ENCODE measurements around the gene RDH11. TPM values are rescaled to one million over a fixed set of nuclear protein-coding genes. Genes with fewer than 3 reads are reported as not detected.

RDH11 gene
- polyA plus RNA-seq, 1 donor (not counting 4 experiments of a cell fraction or from before 2014, with no cell fraction given) = 202 TPM

DNA sequence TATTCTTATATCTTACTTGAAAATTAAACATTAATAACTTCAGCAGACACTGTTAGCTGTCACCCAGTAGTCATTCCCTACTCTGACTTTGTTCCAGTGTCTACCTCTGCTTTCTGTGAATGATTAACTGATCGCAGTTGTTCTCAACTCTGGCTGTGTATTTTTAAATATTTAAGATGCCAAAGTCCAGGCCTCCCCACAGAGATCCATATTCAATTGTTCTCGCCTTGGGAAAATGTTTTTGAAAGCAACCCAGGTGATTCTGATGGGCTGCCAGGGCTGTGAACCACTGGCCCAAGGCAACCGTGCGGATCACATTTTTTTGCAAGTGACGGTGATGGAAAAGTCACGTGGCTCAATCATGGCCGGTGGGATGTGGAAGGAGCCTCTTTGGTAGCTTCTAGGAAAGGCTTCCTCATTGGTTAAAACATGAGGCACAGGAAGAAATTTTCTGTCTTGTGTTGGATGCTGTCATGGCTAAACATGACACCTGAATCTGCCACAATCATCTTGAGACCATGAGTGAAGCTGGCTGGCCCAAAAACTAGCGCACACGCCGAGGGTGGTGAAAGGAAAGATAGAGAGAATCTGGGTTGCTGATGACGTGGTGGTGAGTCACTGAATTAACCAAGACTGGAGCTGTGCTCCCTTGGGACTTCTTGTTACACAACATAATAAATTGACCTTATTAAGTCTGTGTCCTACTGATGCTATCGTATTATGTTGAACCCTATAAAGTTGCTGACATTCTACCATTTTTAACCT is 43.4 kb upstream of the RDH11 start:
- Histone ChIP-seq H3K27ac (ENCODE audit: control insufficient read depth, insufficient read depth, low read length) (no peak overlapping the region), H3K9me1 (ENCODE audit: control insufficient read depth, extremely low read depth, insufficient read depth, low read length) (peaks cover 2% of the 10 kb centered on the region), H3K4me1 (ENCODE audit: control insufficient read depth, extremely low read depth, insufficient read depth, low read length) (peaks cover 6% of the 10 kb centered on the region), H3K79me2 (ENCODE audit: control insufficient read depth, insufficient read depth, low read length) (no peaks in the 10 kb centered on the region), H3K36me3 (ENCODE audit: control insufficient read depth in 2 of 2, extremely low read depth in 1 of 2, insufficient read depth in 2 of 2, low read length in 2 of 2) (no peaks in the 10 kb centered on the region), H3K4me3 (ENCODE audit: control insufficient read depth in 2 of 3, extremely low read depth in 1 of 3, insufficient read depth in 2 of 3, low read depth in 1 of 3, low read length in 3 of 3) (no peak overlapping the region), H4K20me1 (ENCODE audit: control insufficient read depth, extremely low read depth, insufficient read depth, low read length) (no peaks in the 10 kb centered on the region), H3K27me3 (ENCODE audit: control insufficient read depth, extremely low read depth, insufficient read depth, low read length) (no peaks in the 10 kb centered on the region), H3K4me2 (ENCODE audit: control insufficient read depth, extremely low read depth, insufficient read depth, low read depth, low read length) (no peak overlapping the region), H3K9me3 (ENCODE audit: control insufficient read depth, low read depth, low read length) (no peaks in the 10 kb centered on the region), H3K9ac (ENCODE audit: control insufficient read depth, extremely low read depth, insufficient read depth, low read length) (no peak overlapping the region), H2AFZ (ENCODE audit: control insufficient read depth, low read length) (no peak overlapping the region)
- peak; percentile 40 for DNase-seq (ENCODE audit: low read depth, low spot score)
- FAIRE-seq = peak; percentile 86
- TF ChIP-seq EZH2 (IDR thresholded peaks at IDR 0.05; ENCODE audit: low read length) = no peak
- TF ChIP-seq, protein P1, sequence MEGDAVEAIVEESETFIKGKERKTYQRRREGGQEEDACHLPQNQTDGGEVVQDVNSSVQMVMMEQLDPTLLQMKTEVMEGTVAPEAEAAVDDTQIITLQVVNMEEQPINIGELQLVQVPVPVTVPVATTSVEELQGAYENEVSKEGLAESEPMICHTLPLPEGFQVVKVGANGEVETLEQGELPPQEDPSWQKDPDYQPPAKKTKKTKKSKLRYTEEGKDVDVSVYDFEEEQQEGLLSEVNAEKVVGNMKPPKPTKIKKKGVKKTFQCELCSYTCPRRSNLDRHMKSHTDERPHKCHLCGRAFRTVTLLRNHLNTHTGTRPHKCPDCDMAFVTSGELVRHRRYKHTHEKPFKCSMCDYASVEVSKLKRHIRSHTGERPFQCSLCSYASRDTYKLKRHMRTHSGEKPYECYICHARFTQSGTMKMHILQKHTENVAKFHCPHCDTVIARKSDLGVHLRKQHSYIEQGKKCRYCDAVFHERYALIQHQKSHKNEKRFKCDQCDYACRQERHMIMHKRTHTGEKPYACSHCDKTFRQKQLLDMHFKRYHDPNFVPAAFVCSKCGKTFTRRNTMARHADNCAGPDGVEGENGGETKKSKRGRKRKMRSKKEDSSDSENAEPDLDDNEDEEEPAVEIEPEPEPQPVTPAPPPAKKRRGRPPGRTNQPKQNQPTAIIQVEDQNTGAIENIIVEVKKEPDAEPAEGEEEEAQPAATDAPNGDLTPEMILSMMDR (optimal IDR thresholded peaks at IDR 0.05 in 1 of 3, IDR thresholded peaks at IDR 0.05 in 1 of 3, conservative IDR thresholded peaks at IDR 0.05 in 1 of 3; ENCODE audit: extremely low read depth in 1 of 3, insufficient read depth in 2 of 3, low read length in 3 of 3) = no peak
- dilution Hi-C loops (cut with MboI; ENCODE audit: extremely low pct_ligation_motif_present, low sequenced_read_pairs) = no loop called here

DNA sequence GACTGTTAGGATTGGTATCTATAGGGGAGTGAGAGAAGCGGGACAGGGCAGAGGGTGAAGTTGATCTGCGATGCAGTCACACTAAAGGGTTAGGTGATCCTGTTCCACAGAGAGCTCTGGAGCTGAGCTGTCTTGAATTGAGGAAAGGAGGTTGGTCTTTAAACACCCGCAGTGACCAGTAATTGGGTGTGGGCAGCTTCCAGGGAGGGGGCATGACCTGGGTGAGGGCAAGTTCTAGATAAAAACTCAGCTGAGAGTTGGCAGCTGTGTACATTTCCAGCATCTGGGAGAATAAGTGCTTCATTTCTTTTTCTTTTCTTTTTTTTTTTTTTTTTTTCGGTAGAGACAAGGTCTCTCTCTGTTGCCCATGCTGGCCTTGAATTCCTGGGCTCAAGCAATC is 41.2 kb upstream of the RDH11 start:
- H3K4me1 ChIP-seq (ENCODE audit: control insufficient read depth, extremely low read depth, insufficient read depth, low read length) = peaks cover 6% of the 10 kb centered on the region
- no peak overlapping the region for H3K27ac ChIP-seq (ENCODE audit: control insufficient read depth, insufficient read depth, low read length)
- FAIRE-seq (no peak), DNase-seq (ENCODE audit: low read depth, low spot score) (no peak)
- no peak for TF ChIP-seq EZH2 (IDR thresholded peaks at IDR 0.05; ENCODE audit: low read length)
- TF ChIP-seq, protein P1 (optimal IDR thresholded peaks at IDR 0.05 in 1 of 3, IDR thresholded peaks at IDR 0.05 in 1 of 3, conservative IDR thresholded peaks at IDR 0.05 in 1 of 3; ENCODE audit: extremely low read depth in 1 of 3, insufficient read depth in 2 of 3, low read length in 3 of 3) = no peak
- H3K9ac ChIP-seq (ENCODE audit: control insufficient read depth, extremely low read depth, insufficient read depth, low read length) = no peak overlapping the region
- H3K4me3 ChIP-seq (ENCODE audit: control insufficient read depth in 2 of 3, extremely low read depth in 1 of 3, insufficient read depth in 2 of 3, low read depth in 1 of 3, low read length in 3 of 3) = no peak overlapping the region
- no peaks in the 10 kb centered on the region for H3K9me3 ChIP-seq (ENCODE audit: control insufficient read depth, low read depth, low read length)
- dilution Hi-C loops (cut with MboI; ENCODE audit: extremely low pct_ligation_motif_present, low sequenced_read_pairs) = no loop called here
- no peaks in the 10 kb centered on the region for H4K20me1 ChIP-seq (ENCODE audit: control insufficient read depth, extremely low read depth, insufficient read depth, low read length)
- no peaks in the 10 kb centered on the region for H3K79me2 ChIP-seq (ENCODE audit: control insufficient read depth, insufficient read depth, low read length)
- H3K36me3 ChIP-seq (ENCODE audit: control insufficient read depth in 2 of 2, extremely low read depth in 1 of 2, insufficient read depth in 2 of 2, low read length in 2 of 2) = no peaks in the 10 kb centered on the region
- H3K27me3 ChIP-seq (ENCODE audit: control insufficient read depth, extremely low read depth, insufficient read depth, low read length) = no peaks in the 10 kb centered on the region
- H3K9me1 ChIP-seq (ENCODE audit: control insufficient read depth, extremely low read depth, insufficient read depth, low read length) = peaks cover 2% of the 10 kb centered on the region
- H3K4me2 ChIP-seq (ENCODE audit: control insufficient read depth, extremely low read depth, insufficient read depth, low read depth, low read length) = no peak overlapping the region
- H2AFZ ChIP-seq (ENCODE audit: control insufficient read depth, low read length) = no peak overlapping the region
